ENCODE results near the gene ARID5B. TPM values are rescaled to one million over a fixed set of nuclear protein-coding genes. Genes with fewer than 3 reads are reported as not detected.
A peak's percentile ranks its signal among the peaks of the same experiment; 100 is the strongest.

Gene ARID5B
- total RNA-seq, 1 donor from 2014 or later, result 29.8 TPM

GRCh38 chr10:61978965-61979364 lies 77.5 kb downstream of the ARID5B start:
- H3K27me3 ChIP-seq (ENCODE audit: low read depth), result no peaks in the 10 kb centered on the region
- ATAC-seq (peak; percentile 75 to 76), DNase-seq (peak; percentile 57)
- no peak overlapping the region for H3K4me3 ChIP-seq
- intact Hi-C loops (cut with DNase I), result no loop called here
- H3K27ac ChIP-seq, result no peak overlapping the region
- no peaks in the 10 kb centered on the region for H3K36me3 ChIP-seq
- peak; percentile 34 for TF ChIP-seq CTCF (IDR thresholded peaks at IDR 0.05)
- H3K9me3 ChIP-seq, result no peaks in the 10 kb centered on the region
- peaks cover 32% of the 10 kb centered on the region for H3K4me1 ChIP-seq

- Histone ChIP-seq H3K27ac (no peak overlapping the region), H3K4me1 (peaks cover 15% of the 10 kb centered on the region), H3K27me3 (ENCODE audit: low read depth) (no peaks in the 10 kb centered on the region), H3K9me3 (no peaks in the 10 kb centered on the region), H3K4me3 (no peak overlapping the region), H3K36me3 (no peaks in the 10 kb centered on the region)
- DNase-seq (no peak), ATAC-seq (no peak)
- intact Hi-C loops (cut with DNase I), result no loop called here
- no peak for TF ChIP-seq CTCF (IDR thresholded peaks at IDR 0.05)
These were observed 80.0 kb downstream of the ARID5B start for GRCh38 chr10:61981460-61981859.

GRCh38 chr10:61983255-61983654 lies 81.8 kb downstream of the ARID5B start:
- DNase-seq (no peak), ATAC-seq (no peak)
- H3K9me3 ChIP-seq, result no peaks in the 10 kb centered on the region
- H3K4me1 ChIP-seq, result peaks cover 26% of the 10 kb centered on the region
- H3K36me3 ChIP-seq, result no peaks in the 10 kb centered on the region
- H3K27ac ChIP-seq, result no peak overlapping the region
- no peak overlapping the region for H3K4me3 ChIP-seq
- intact Hi-C loops (cut with DNase I), result no loop called here
- TF ChIP-seq CTCF (IDR thresholded peaks at IDR 0.05), result no peak
- no peaks in the 10 kb centered on the region for H3K27me3 ChIP-seq (ENCODE audit: low read depth)

GRCh38 chr10:61984803-61985418 lies 83.4 kb downstream of the ARID5B start:
- Histone ChIP-seq H3K36me3 (no peaks in the 10 kb centered on the region), H3K27ac (no peak overlapping the region), H3K27me3 (ENCODE audit: low read depth) (no peaks in the 10 kb centered on the region), H3K9me3 (no peaks in the 10 kb centered on the region), H3K4me1 (peaks cover 24% of the 10 kb centered on the region), H3K4me3 (no peak overlapping the region)
- ATAC-seq, result no peak
- no peak for TF ChIP-seq CTCF (IDR thresholded peaks at IDR 0.05)
- no peak for DNase-seq
- intact Hi-C loops (cut with DNase I), result no loop called here

GRCh38 chr10:61985715-61986114 lies 84.2 kb downstream of the ARID5B start:
- no peak overlapping the region for H3K4me3 ChIP-seq
- ATAC-seq (no peak), DNase-seq (no peak)
- H3K27ac ChIP-seq, result no peak overlapping the region
- TF ChIP-seq CTCF (IDR thresholded peaks at IDR 0.05), result no peak
- H3K27me3 ChIP-seq (ENCODE audit: low read depth), result no peaks in the 10 kb centered on the region
- H3K9me3 ChIP-seq, result no peaks in the 10 kb centered on the region
- H3K36me3 ChIP-seq, result no peaks in the 10 kb centered on the region
- H3K4me1 ChIP-seq, result peaks cover 16% of the 10 kb centered on the region
- intact Hi-C loops (cut with DNase I), result no loop called here
